BE2C (cell line): Measurements from ENCODE around the gene TEC.
"Not testable (repeated sequence)": the region's sequence is repeated elsewhere in the genome, so short reads cannot be mapped to it uniquely, and the experiment has no call there.

Source experiments
- DNase-seq: peaks from one replicate; pipeline ENCODE4 v3.0.0-alpha.2; 2020
- H3K27me3 ChIP-seq: fragments of 250-450 bp; sonication (Bioruptor Pico); 2 replicates; pipeline ENCODE4 v1.5.1; 2020; ENCODE audit warnings: mild to moderate bottlenecking
- H3K36me3 ChIP-seq: fragments of 250-450 bp; sonication (Bioruptor Pico); 2 replicates; pipeline ENCODE4 v1.5.1; 2020; ENCODE audit warnings: mild to moderate bottlenecking
- H3K4me1 ChIP-seq: fragments of 250-450 bp; sonication (Bioruptor Pico); 2 replicates; pipeline ENCODE4 v1.5.1; 2020
- H3K4me3 ChIP-seq: 2 replicates; pipeline ENCODE4 v1.5.1; 2011; ENCODE audit warnings: low read depth, low read length
- H3K9me3 ChIP-seq: fragments of 250-450 bp; sonication (Bioruptor Pico); 2 replicates; pipeline ENCODE4 v1.5.1; 2020
- CTCF ChIP-seq: IDR thresholded peaks from 2 replicates; pipeline ENCODE4 v1.5.1; 2012; ENCODE audit warnings: mild to moderate bottlenecking, low read depth, low read length

Gene TEC

GRCh38 chr4:48290146-48290772 is 20.6 kb upstream of the TEC start:
- Histone ChIP-seq H3K4me3 (no peak overlapping the region), H3K9me3 (no peaks in the 10 kb centered on the region; the same call in 1 of the 2 replicates), H3K36me3 (no peaks in the 10 kb centered on the region), H3K27me3 (no peaks in the 10 kb centered on the region), H3K4me1 (no peaks in the 10 kb centered on the region)
- peak; percentile 68 for TF ChIP-seq CTCF
- peak; percentile 32 for DNase-seq

- not testable (repeated sequence) for H3K36me3 ChIP-seq, H3K9me3 ChIP-seq, DNase-seq, H3K4me3 ChIP-seq, H3K4me1 ChIP-seq
- H3K27me3 ChIP-seq, result peaks cover 12% of the 10 kb centered on the region
Observed at GRCh38 chr4:48286060-48286459, 16.4 kb upstream of the TEC start.

GRCh38 chr4:48285640-48286039 is 16.0 kb upstream of the TEC start:
- not testable (repeated sequence) for H3K9me3 ChIP-seq, H3K36me3 ChIP-seq, H3K4me1 ChIP-seq, DNase-seq, H3K4me3 ChIP-seq
- H3K27me3 ChIP-seq, result peaks cover 12% of the 10 kb centered on the region

GRCh38 chr4:48275686-48276085 is 6.0 kb upstream of the TEC start:
- H3K4me3 ChIP-seq, result no peak overlapping the region
- peaks cover 10% of the 10 kb centered on the region; the same call in 1 of the 2 replicates for H3K27me3 ChIP-seq
- H3K9me3 ChIP-seq, result no peaks in the 10 kb centered on the region
- TF ChIP-seq CTCF, result no peak
- DNase-seq, result no peak
- H3K4me1 ChIP-seq, result no peaks in the 10 kb centered on the region
- H3K36me3 ChIP-seq, result no peaks in the 10 kb centered on the region

- Histone ChIP-seq H3K27me3 (peaks cover 9% of the 10 kb centered on the region; the same call in 1 of the 2 replicates), H3K36me3 (no peaks in the 10 kb centered on the region), H3K4me3 (no peak overlapping the region), H3K9me3 (no peaks in the 10 kb centered on the region), H3K4me1 (no peaks in the 10 kb centered on the region)
- no peak for DNase-seq
- TF ChIP-seq CTCF, result peak; percentile 72
Observed at GRCh38 chr4:48275247-48275646, 5.6 kb upstream of the TEC start.

DNA sequence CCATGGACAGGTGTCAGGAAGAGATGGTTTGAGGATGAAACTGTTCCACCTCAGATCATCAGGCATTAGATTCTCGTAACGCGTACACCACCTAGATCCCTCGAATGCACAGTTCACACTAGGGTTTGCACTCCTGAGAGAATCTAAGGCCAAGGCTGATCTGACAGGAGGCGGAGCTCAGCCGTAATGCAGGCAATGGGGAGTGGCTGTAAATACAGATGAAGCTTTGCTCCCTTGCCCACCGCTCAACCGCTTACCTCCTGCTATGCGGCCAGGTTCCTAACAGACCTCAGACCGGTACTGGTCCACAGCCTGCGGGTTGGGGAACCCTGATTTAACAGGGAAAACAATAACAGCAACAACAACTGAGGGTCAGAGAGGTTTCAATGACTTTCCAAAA is 2.0 kb upstream of the TEC start:
- H3K4me1 ChIP-seq, result no peaks in the 10 kb centered on the region
- H3K36me3 ChIP-seq, result no peaks in the 10 kb centered on the region
- no peaks in the 10 kb centered on the region for H3K9me3 ChIP-seq
- no peak for TF ChIP-seq CTCF
- no peak for DNase-seq
- H3K27me3 ChIP-seq, result 0 out of 2 replicates have a peak, but pooled peaks cover 3% of the 10 kb centered on the region
- H3K4me3 ChIP-seq, result no peak overlapping the region

DNA sequence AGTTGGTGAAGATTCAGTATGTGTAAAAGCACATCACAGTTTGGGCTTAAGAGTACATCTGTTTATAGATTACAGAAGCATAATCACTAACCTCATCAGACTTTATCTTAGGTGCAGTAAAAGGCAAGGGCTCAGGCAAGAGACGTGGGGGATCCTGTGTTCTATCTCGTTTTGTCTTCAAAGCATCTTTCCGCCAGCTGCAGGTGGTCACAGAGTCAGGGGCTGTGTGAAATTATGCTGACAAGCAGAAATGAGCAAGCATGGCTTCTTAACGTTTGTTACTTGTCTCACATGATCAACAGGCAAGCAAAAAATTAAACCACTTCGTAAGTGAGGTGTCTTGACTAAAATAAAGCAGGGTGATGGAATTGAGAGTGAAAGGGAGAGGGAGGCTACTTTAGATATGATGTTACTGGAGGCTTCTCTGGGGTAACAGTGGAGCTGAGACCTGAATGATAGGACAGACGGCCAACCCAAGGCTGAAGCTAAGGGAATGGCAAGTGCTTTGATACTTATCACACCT is 1.4 kb upstream of the TEC start:
- no peaks in the 10 kb centered on the region for H3K4me1 ChIP-seq
- no peak for DNase-seq
- H3K4me3 ChIP-seq, result no peak overlapping the region

More for the DNA sequence above, 1.4 kb upstream of the TEC start:
- no peak for TF ChIP-seq CTCF
- Histone ChIP-seq H3K36me3 (no peaks in the 10 kb centered on the region), H3K9me3 (no peaks in the 10 kb centered on the region), H3K27me3 (0 out of 2 replicates have a peak, but pooled peaks cover 3% of the 10 kb centered on the region)
